Measurements from ENCODE around the gene CCDC57. TPM values are rescaled to one million over a fixed set of nuclear protein-coding genes. Genes with fewer than 3 reads are reported as not detected.
A peak's percentile ranks its signal among the peaks of the same experiment; 100 is the strongest.
"Not testable (repeated sequence)": the region's sequence is repeated elsewhere in the genome, so short reads cannot be mapped to it uniquely, and the experiment has no call there.

Gene CCDC57
- total RNA-seq (10 to 100 TPM in 5 of 9 donors, 1 to 10 TPM in 4; 4.3 to 17.6 (median 10.7) TPM), polyA plus RNA-seq (1 to 10 TPM; 8.7 to 9.5 TPM)
- long read RNA-seq, donor 1, partial matches to known transcripts, result 3 of 8 reads
- long read RNA-seq, donor 1, other reads (novel, unspliced or antisense), result 5 of 8 reads
- long read RNA-seq, donor 2, partial matches to known transcripts, result 2 of 10 reads
- long read RNA-seq, donor 2, other reads (novel, unspliced or antisense), result 8 of 10 reads
- long read RNA-seq, donor 3, partial matches to known transcripts, result 1 of 6 reads
- long read RNA-seq, donor 3, other reads (novel, unspliced or antisense), result 5 of 6 reads

GRCh38 chr17:82212331-82213250 lies at the start of gene CCDC57:
Gene CCDC57 (minus strand): TSS chr17:82212842. CDS start chr17:82201944, 10,898 bp downstream.
- Histone ChIP-seq H3K4me1 (peaks cover 0 to 46% (median 27%) of the 10 kb centered on the region in 12 donors), H3K27me3 (no peaks in the 10 kb centered on the region), H3K9me3 (no peaks in the 10 kb centered on the region), H3K27ac (peak within 1 kb of the TSS; percentile 51 to 90 (median 84)), H3K4me3 (peak within 1 kb of the TSS; percentile 84 to 99 (median 92)), H3K36me3 (peaks cover 0 to 1% (median 0%) of the 10 kb centered on the region in 9 donors)
- TF ChIP-seq POLR2A (IDR thresholded peaks at IDR 0.05) (peak in 1 of 2 donors; percentile 66), CTCF (IDR thresholded peaks at IDR 0.05) (peak in 3 of 12 donors; percentile 3 to 8 (median 5))
- intact Hi-C loops (cut with DNase I), result loop anchor here in 2 of 10 donors (2.0 to 5.0 kb wide), 3 partner anchors 18 to 200 kb away; partner anchors contain the start of gene CSNK1D (in 1 of the 2)
- 0 to 1% (median 0%) methylated on average over 14 to 116 of the region's 116 CpGs for WGBS, 4 donors
- peak; percentile 83 to 92 (median 86) for DNase-seq
- ATAC-seq, result peak; percentile 39 to 86 (median 70)

GRCh38 chr17:82262344-82262743 lies 49.7 kb upstream of the CCDC57 start:
- DNase-seq (no peak), ATAC-seq (no peak)
- H3K36me3 ChIP-seq, result peaks cover 4 to 93% (median 82%) of the 10 kb centered on the region in 9 donors
- TF ChIP-seq CTCF (IDR thresholded peaks at IDR 0.05), result no peak
- TF ChIP-seq POLR2A (IDR thresholded peaks at IDR 0.05), result no peak
- H3K4me1 ChIP-seq, result peaks cover 4 to 22% (median 16%) of the 10 kb centered on the region in 12 donors
- H3K27ac ChIP-seq, result no peak overlapping the region
- intact Hi-C loops (cut with DNase I), result no loop called here
- H3K9me3 ChIP-seq, result no peaks in the 10 kb centered on the region
- no peaks in the 10 kb centered on the region for H3K27me3 ChIP-seq
- 63 to 76% (median 71%) methylated on average over 4 of the region's 4 CpGs for WGBS, 4 donors
- H3K4me3 ChIP-seq, result no peak overlapping the region

GRCh38 chr17:82259972-82260961 lies 47.6 kb upstream of the CCDC57 start:
- H3K4me1 ChIP-seq; H3K4me3 ChIP-seq; ATAC-seq; intact Hi-C loops (cut with DNase I); H3K27ac ChIP-seq; H3K27me3 ChIP-seq; DNase-seq; H3K9me3 ChIP-seq: not testable (repeated sequence)
- 84 to 93% (median 89%) methylated on average over 8 of the region's 8 CpGs for WGBS, 4 donors
- H3K36me3 ChIP-seq, result peaks cover 4 to 100% (median 93%) of the 10 kb centered on the region in 9 donors

GRCh38 chr17:82258555-82258954 lies 45.9 kb upstream of the CCDC57 start:
- no peak overlapping the region for H3K4me3 ChIP-seq
- no peaks in the 10 kb centered on the region for H3K4me1 ChIP-seq
- no peaks in the 10 kb centered on the region for H3K27me3 ChIP-seq
- 67 to 73% (median 71%) methylated on average over 5 of the region's 5 CpGs for WGBS, 4 donors
- no peak for ATAC-seq
- no peak overlapping the region for H3K27ac ChIP-seq
- H3K9me3 ChIP-seq, result no peaks in the 10 kb centered on the region
- peaks cover 2 to 86% (median 80%) of the 10 kb centered on the region in 9 donors for H3K36me3 ChIP-seq
- intact Hi-C loops (cut with DNase I), result no loop called here
- TF ChIP-seq POLR2A (IDR thresholded peaks at IDR 0.05) (no peak), CTCF (IDR thresholded peaks at IDR 0.05) (no peak)
- no peak for DNase-seq

Measured in heart left ventricle (tissue), 16 donors.